Measurements from ENCODE around the gene OR10A6.

DNA sequence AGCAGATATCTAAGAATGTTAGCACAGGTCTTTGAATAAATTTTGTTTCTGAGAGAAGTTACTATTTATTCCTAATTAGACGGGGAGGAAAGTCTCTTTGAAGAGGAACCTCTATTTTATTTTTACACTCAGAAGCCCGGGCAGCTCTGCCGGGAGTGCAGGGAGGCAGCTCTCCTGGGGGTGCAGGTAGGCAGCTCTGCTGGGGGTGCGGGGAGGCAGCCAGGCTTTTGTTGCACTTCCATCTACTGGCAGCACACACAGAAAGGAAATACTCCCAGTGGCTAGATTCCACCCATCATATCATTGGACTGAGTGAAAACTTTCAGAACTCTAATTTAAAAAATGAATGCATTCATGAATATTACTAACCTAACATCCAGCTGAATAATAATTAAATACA is 24.6 kb downstream of the OR10A6 start:
- no peak for TF ChIP-seq EZH2phosphoT487 (IDR thresholded peaks at IDR 0.05; ENCODE audit: low read depth, severe bottlenecking, unreplicated experiment)
- TF ChIP-seq, protein P1, sequence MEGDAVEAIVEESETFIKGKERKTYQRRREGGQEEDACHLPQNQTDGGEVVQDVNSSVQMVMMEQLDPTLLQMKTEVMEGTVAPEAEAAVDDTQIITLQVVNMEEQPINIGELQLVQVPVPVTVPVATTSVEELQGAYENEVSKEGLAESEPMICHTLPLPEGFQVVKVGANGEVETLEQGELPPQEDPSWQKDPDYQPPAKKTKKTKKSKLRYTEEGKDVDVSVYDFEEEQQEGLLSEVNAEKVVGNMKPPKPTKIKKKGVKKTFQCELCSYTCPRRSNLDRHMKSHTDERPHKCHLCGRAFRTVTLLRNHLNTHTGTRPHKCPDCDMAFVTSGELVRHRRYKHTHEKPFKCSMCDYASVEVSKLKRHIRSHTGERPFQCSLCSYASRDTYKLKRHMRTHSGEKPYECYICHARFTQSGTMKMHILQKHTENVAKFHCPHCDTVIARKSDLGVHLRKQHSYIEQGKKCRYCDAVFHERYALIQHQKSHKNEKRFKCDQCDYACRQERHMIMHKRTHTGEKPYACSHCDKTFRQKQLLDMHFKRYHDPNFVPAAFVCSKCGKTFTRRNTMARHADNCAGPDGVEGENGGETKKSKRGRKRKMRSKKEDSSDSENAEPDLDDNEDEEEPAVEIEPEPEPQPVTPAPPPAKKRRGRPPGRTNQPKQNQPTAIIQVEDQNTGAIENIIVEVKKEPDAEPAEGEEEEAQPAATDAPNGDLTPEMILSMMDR (IDR thresholded peaks at IDR 0.05; ENCODE audit: poor library complexity): no peak

Data from hepatocyte (in vitro differentiated cells).